GM12875 (cell line): ENCODE data around the gene OPRL1.
"Not testable (repeated sequence)": the region's sequence is repeated elsewhere in the genome, so short reads cannot be mapped to it uniquely, and the experiment has no call there.

Experiments used
- H3K4me3 ChIP-seq: one replicate; pipeline ENCODE4 v1.5.1; 2011; ENCODE audit warnings: low read depth, low read length, control low read depth
- TF ChIP-seq, protein P1 (sequence below): IDR thresholded peaks from 2 replicates; pipeline ENCODE4 v1.5.1; 2011; ENCODE audit warnings: low read depth, mild to moderate bottlenecking, control low read depth, inconsistent platforms, low read length, moderate library complexity, borderline replicate concordance; ENCODE audit not compliant: insufficient read depth

Gene OPRL1

DNA sequence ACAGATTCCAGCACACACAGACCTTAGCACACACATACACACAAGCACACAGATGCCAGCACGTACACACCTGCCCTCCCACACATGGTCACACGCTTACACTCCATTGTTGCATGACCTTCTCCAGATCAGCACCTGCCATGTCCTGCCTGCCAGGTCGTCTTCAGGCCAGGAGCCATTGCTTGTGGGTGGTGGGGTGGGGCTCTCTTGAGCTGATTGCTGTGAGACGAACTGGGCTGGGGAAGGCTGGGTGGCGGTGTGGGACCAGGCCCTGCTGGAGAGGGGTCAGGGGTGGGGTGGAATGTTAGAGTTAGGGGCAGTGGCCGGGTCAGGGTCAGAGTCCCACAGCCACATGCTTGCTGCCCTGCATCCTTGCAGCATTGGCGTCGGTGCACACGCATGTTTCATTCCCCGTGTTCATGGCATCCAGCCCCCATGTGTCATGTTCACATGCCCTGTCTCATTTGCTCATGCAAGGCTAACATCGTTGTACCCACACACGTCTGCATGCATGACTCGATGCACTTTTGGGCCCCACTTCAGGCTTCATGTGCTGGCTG is 34.0 kb downstream of the OPRL1 start:
- H3K4me3 ChIP-seq, result no peak overlapping the region
- TF ChIP-seq, protein P1, sequence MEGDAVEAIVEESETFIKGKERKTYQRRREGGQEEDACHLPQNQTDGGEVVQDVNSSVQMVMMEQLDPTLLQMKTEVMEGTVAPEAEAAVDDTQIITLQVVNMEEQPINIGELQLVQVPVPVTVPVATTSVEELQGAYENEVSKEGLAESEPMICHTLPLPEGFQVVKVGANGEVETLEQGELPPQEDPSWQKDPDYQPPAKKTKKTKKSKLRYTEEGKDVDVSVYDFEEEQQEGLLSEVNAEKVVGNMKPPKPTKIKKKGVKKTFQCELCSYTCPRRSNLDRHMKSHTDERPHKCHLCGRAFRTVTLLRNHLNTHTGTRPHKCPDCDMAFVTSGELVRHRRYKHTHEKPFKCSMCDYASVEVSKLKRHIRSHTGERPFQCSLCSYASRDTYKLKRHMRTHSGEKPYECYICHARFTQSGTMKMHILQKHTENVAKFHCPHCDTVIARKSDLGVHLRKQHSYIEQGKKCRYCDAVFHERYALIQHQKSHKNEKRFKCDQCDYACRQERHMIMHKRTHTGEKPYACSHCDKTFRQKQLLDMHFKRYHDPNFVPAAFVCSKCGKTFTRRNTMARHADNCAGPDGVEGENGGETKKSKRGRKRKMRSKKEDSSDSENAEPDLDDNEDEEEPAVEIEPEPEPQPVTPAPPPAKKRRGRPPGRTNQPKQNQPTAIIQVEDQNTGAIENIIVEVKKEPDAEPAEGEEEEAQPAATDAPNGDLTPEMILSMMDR, result no peak

GRCh38 chr20:64114356-64114971 is 34.6 kb downstream of the OPRL1 start:
- TF ChIP-seq, protein P1, result no peak
- H3K4me3 ChIP-seq, result no peak overlapping the region

DNA sequence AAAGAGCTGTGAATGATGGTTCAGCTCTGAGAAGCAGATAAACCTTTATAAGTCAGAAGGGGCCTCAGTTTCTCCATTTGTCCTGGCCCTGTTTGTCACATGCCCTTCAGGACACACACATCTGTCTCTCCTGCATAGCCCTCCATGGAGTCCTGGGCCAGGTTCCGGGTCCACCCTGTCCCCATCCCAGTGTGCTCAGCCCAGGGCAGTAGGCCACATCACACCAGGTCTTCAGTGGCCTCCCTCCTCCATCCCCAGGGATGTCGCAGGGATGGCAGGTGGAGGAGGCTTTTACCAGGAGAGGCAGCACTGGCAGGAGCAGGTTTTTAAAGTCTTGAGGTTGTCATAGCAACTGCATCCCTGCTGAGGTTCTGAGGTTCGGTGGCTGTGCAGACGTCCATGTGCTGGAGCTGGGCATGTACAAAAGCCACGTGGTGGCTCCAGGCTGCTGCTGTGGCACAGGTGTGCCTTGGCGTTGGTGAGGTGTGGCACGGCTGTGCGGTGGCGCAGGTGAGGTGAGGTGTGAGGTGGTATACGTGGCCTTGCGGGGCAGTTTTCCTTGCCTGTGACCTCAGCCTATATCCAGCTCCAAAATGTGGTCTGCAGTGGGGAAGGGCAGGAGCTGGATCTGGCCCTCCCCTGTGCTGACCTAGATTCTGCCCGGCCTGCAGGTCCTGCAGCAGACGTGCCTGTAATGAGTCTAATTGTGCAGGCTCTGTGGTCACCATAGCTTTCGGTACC is 35.5 kb downstream of the OPRL1 start:
- no peak overlapping the region for H3K4me3 ChIP-seq
- TF ChIP-seq, protein P1, result no peak

DNA sequence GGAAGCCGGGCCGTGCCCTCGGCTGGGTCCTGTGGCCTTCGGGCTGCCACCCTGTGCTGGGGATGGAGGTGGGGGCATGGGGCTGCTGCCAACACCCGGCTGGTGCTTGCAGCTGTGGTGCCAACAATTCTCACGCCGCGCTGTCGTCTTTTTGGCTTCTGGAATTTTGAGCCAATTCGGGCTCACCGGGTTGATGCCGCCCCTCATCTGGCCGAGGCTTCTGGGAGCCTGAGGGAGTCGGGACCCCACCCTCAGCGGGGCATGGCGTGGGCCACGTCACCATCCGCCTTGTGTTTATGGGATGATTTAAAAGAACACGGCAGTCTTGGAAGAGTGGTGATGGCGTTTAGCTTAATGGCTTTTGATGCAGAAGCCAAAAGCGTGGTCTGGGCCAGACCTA is 36.1 kb downstream of the OPRL1 start:
- TF ChIP-seq, protein P1, result no peak

DNA sequence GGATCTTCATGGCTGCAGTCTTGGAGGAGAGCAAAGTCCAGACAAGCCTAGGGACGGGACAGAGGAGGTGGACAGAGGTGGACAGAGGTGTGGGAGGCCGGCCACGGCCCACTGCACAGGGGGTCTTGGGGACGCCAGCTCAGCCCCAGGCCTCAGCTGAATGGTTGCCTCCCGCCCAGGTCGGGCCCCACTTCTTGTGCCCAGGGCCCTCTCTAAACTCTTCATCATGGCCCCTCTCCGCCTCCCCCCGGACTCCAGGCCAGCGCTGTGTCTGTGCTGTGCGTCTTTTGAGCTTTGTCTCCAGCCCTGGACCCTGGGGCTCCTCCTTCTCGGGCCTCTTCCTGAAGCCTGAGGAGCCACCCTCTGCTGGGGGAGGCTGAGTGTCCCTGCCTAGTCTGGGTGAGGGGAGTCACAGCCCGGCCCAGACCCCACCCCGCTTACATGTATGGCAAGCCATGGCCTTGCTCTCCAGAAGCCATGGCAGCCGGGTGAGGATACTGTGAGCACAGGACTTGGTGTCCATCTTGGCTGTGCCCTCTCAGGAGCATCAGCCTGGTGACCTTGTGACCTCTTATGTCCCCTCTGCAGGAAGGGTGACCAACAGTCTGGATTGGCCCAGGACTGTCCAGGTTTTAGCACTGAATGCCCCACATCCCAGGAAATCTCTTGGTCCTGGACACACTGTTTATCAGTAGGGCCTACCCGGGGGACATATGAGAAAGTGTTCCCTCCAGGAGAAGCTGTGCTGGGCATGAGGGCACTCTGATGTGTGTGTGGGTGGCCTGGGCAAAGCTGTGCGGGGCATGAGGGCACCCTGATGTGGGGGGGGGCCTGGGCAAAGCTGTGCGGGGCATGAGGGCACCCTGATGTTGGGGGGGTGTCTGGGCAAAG is 36.9 kb downstream of the OPRL1 start:
- TF ChIP-seq, protein P1, result no peak
- H3K4me3 ChIP-seq, result no peak overlapping the region

More for the DNA sequence above, 36.1 kb downstream of the OPRL1 start:
- H3K4me3 ChIP-seq, result no peak overlapping the region

GRCh38 chr20:64117432-64117777 is 37.5 kb downstream of the OPRL1 start:
- H3K4me3 ChIP-seq, result not testable (repeated sequence)

- TF ChIP-seq, protein P1, result no peak
- H3K4me3 ChIP-seq, result no peak overlapping the region
Observed at GRCh38 chr20:64119301-64119680, 39.4 kb downstream of the OPRL1 start.
